GOT3 (cell line): ENCODE results near the gene IFIT1.
"Not testable (repeated sequence)": the region's sequence is repeated elsewhere in the genome, so short reads cannot be mapped to it uniquely, and the experiment has no call there.

Experiments
- DNase-seq: peaks from one replicate; lab custom pipeline; 2025; ENCODE audit warnings: mixed read lengths; lab: John Stamatoyannopoulos, UW

The IFIT1 gene

DNA sequence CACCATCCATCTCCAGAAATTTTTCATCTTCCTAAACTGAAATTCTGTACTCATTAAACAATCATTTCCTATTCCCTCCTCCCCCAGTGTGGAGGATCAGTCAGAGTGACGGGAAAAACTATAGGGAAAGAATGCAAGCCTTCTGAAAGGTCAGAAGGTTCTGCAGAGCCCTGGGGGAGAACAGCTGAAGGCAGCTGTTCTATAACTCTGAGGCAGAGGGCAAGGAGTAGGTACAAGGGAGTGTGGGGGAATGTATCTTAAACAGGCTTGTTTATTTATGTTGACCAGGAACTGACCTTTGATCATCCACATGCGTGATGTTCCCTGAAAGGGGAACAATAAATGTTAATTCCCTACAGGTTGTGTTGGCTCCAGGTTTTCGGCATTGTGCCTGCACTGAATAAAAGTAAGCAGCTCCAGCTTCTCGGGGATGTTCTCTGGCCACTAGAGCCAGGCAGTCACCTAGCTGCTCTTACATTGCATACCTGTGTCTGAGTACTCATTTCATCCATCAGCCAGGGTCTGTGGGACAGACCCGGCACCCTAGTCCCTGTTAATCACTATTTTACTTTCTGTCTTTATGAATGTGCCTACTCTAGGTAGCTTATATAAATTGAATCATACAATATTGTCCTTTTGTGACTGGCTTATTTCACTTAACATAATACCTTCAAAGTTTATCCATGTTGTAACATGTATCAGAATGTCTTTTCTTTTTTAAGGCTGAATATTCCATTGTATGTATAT, 5.8 kb downstream of the IFIT1 start:
- no peak for DNase-seq

DNA sequence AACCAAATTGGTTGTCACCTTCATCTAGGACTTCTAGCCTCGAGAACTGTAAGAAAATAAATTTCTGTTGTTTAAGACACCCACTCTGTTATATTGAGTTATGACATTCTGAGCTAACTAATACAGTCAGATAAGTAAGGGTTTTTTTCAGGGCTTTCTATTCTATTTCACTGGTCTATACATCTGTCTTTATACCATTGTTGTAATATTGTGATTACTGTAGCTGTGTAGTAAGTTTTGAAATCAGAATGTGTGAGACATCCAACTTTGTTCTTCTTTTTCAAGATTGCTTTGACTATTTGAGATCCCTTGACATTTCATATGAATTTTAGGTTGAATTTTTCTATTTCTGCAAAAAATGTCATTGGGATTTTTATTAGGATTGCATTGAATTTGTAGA, 7.5 kb downstream of the IFIT1 start:
- DNase-seq, result no peak

DNA sequence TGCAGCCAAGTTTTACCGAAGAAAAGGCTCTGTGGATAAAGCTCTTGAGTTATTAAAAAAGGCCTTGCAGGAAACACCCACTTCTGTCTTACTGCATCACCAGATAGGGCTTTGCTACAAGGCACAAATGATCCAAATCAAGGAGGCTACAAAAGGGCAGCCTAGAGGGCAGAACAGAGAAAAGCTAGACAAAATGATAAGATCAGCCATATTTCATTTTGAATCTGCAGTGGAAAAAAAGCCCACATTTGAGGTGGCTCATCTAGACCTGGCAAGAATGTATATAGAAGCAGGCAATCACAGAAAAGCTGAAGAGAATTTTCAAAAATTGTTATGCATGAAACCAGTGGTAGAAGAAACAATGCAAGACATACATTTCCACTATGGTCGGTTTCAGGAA, 10.6 kb downstream of the IFIT1 start:
- no peak for DNase-seq

DNA sequence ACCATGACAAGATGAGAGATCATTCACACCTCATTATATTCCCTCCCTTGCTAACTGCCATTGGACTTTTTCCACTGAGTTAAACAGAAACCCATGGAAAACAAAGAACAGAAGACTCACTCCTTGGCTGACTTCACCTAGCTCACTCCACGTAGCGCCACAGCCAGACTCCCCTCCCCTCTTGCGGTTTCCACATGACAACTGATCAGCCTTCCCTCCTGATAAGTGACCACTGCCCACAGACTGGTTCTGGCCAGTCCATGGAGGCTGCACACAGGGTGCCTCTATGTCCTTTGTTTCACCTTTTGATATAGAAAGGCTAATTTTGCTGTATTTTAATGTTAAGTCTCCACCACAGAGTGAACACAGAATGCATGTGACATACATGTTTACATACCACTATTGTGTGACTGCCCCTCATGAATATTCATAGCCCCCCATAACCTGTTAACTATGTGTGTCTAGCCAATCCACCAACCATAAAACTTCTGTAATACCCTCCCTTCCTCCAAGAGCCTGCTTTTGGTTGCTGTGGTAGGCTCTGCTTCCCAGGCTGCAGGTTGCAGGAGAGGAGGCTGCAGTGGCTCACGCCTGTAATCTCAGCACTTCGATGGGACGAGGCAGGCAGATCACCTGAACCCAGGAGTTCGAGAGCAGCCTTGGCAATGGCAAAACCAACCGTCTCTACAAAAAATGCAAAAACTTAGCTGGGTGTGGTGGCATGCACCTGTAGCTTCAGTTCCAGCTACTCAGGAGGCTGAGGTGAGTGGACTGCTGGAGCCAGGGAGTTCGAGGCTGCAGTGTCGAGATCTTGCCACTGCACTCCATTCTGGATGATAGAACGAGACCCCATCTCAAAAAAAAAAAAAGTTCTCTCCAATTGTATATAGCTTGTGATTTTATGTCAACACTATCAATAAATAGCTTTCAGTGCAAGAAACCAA, 12.0 kb downstream of the IFIT1 start:
- no peak for DNase-seq

DNA sequence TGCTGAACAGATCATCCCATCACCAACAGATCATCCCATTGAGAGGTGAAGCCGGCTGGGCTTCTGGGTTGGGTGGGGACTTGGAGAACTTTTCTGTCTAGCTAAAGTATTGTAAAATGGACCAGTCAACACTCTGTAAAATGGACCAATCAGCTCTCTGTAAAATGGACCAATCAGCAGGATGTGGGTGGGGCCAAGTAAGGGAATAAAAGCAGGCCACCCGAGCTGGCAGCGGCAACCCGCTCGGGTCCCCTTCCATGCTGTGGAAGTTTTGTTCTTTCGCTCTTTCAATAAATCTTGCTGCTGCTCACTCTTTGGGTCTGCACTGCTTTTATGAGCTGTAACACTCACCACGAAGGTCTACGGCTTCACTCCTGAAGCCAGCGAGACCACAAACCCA, 13.8 kb downstream of the IFIT1 start:
- not testable (repeated sequence) for DNase-seq

- not testable (repeated sequence) for DNase-seq
Measured at GRCh38 chr10:89407792-89408191, 15.4 kb downstream of the IFIT1 start.

GRCh38 chr10:89409282-89409681, 16.9 kb downstream of the IFIT1 start:
- not testable (repeated sequence) for DNase-seq

GRCh38 chr10:89410551-89410950, 18.1 kb downstream of the IFIT1 start:
- not testable (repeated sequence) for DNase-seq

GRCh38 chr10:89411135-89411534, 18.7 kb downstream of the IFIT1 start:
- not testable (repeated sequence) for DNase-seq

DNA sequence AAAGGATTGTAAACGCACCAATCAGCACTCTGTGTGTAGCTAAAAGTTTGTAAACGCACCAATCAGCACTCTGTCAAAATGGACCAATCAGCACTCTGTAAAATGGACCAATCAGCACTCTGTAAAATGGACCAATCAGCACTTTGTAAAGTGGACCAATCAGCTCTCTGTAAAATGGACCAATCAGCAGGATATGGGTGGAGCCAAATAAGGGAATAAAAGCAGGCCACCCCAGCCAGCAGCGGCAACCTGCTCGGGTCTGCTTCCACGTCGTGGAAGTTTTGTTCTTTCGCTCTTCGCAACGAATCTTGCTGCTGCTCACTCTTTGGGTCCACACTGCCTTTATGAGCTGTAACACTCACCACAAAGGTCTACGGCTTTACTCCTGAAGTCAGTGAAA, 19.9 kb downstream of the IFIT1 start:
- DNase-seq, result not testable (repeated sequence)

DNA sequence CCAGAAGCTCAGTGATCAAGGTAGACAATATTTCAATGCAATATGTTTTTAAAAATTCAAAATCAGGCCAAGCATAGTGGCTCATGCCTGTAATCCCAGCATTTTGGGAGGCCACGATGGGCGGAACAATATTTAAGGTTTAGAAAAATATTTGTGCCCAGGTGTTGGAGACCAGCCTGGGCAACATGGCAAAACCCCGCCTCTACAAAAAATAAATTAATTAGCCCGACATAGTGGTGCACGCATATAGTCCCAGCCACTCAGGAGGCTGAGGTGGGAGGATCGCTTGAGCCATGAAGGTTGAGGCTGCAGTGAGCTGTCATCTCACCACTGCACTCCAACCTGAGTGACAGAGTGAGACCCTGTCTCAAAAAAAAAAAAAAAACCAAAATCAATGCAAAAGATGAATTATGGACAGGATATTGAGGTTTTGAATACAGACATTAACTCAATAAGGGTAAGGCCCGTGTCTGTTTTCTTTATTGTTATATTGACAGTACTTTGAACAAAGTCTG, 21.0 kb downstream of the IFIT1 start:
- DNase-seq, result no peak

- peak; percentile 69 for DNase-seq
Measured at GRCh38 chr10:89414146-89414878, 21.9 kb downstream of the IFIT1 start, which contains the start of gene IFIT5. IFIT5 (plus strand) TSS chr10:89414568; CDS start chr10:89414799, 231 bp downstream.

GRCh38 chr10:89414879-89415821, 22.7 kb downstream of the IFIT1 start:
- no peak for DNase-seq

DNA sequence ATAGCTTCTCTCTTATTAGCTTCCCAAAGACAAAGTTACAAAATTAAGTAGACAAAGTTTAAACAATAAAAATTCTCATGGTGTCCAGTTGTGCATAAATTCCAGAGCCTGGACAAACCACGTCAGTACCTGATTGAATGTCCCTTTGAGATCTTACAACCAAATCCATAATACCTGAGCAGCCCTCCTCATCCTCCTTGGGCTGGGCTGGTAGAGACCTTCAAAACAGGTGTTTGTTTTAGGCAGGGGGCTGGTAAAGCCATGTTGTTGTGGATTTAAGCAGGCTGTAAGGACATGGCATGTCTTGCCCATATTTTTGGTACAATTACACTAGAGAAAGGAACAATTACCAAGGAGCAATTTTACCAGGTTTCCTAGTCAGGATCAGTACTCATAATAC, 24.0 kb downstream of the IFIT1 start:
- no peak for DNase-seq

DNA sequence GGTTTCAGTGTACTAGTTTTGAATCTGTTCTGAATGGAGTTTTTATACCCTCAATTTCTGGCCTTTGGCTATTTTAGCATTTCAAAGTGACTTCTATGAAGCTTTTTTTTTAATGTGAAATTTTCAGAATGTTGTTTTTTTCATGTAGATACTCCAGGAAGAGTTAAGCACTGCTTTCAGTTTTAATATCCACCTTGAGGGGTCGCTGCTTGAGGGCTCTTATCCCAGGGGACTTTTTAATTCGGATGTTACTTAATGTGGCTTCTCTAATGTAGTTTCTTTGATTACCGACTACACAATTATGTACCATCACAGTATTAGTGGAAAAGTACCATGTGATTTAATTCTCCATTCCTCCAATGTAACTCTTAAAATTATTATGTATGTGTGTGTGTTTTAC, 27.1 kb downstream of the IFIT1 start:
- no peak for DNase-seq

- DNase-seq, result no peak
Measured at GRCh38 chr10:89421018-89421476, 28.6 kb downstream of the IFIT1 start.

- no peak for DNase-seq
Measured at GRCh38 chr10:89425000-89425399, 32.6 kb downstream of the IFIT1 start.

DNA sequence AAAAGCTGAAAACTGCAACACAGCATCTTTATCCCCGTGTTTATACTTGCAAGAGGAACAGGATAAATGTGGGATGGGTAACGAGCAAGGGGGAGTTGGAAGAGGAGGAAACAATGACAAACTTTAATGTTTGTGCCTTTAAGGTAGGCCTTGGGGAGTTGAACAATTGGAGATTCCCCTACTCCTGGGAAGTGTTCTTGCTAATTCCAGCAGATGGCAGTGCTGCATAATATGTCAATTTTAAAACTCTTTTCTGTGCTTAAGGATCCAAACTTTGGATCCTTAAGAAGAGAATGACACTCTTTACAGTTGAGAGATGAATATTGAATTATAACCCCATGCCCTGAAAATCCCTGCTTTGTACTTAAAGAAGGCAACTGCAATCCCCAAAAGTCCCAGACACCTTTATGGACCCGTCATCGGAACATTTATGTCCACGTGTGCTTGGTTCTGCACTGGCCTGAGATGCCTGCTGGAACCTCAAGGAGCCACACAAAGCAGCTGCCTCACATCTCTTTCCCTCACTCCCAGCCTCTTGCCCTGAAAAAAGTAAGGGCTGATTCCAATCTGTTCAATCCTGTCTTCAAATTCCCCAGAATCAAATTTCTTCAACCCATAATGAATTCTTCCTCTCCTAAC, 33.9 kb downstream of the IFIT1 start:
- no peak for DNase-seq

- no peak for DNase-seq
Measured at GRCh38 chr10:89427629-89428028, 35.2 kb downstream of the IFIT1 start.

- no peak for DNase-seq
Measured at GRCh38 chr10:89428877-89429276, 36.5 kb downstream of the IFIT1 start.
